ENCODE data around the gene ICAM5.
A peak's percentile ranks its signal among the peaks of the same experiment; 100 is the strongest.

ICAM5 gene

DNA sequence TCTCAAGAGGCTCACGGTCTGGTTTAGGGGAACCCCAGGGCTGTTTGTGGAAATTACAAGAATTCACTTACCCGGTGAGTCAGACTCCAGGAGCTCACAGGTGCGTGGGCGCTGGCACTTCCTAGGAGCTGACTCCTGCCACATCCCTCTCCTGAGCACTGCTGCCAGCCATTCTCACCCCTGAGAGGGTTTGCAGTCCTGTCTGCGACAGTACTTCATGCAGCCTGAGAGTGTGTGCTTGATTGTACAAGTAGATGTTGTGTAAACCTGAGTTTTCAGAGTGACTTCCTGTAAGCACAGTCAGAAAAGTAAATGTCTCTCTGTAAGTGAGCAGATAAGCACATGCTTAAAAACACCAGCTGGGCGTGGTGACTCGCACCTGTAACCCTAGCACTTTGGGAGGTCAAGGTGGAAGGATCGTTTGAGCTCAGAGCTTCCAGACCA, 29.6 kb upstream of the ICAM5 start:
- H3K36me3 ChIP-seq (ENCODE audit: insufficient read depth, insufficient read length, low read length) = peaks cover 47% of the 10 kb centered on the region
- no peaks in the 10 kb centered on the region; the same call in 1 of the 2 replicates for H3K9me3 ChIP-seq (ENCODE audit: insufficient read depth, low read length)
- no peaks in the 10 kb centered on the region for H3K27me3 ChIP-seq (ENCODE audit: insufficient read depth, insufficient read length)
- no peak for DNase-seq (ENCODE audit: low read depth, low spot score)
- no peak overlapping the region for H3K4me3 ChIP-seq (ENCODE audit: insufficient read length, low read depth)
- TF ChIP-seq SUZ12 (IDR thresholded peaks at IDR 0.05; ENCODE audit: extremely low read depth, insufficient read depth, insufficient read length) (no peak), YY1 (IDR thresholded peaks at IDR 0.05; ENCODE audit: insufficient read depth, insufficient read length) (no peak), ZNF274 (IDR thresholded peaks at IDR 0.05; ENCODE audit: low read depth, low read length) (no peak)
- H3K9ac ChIP-seq (ENCODE audit: insufficient read length, low read depth) = no peak overlapping the region
- H3K4me1 ChIP-seq (ENCODE audit: insufficient read depth, insufficient read length) = peaks cover 9% of the 10 kb centered on the region

DNA sequence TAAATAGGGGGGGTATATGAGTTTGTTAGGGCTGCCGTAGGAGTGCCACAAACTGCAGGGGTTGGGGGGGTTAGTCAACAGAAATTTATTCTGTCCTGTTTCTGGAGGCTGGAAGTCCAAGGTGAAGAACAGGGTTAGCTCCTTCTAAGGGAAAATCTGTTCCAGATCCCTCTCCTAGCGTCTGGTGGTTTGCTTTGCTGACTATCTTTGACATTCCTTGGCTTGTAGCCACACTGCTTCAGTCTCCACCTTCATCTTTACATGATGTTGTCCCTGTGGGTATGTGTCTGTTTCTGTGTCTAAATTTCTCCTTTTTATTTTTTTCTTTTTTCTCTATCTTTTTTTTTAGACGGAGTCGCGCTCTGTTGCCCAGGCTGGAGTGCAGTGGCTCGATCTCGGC, 27.0 kb upstream of the ICAM5 start:
- H3K27me3 ChIP-seq (ENCODE audit: insufficient read depth, insufficient read length) = no peaks in the 10 kb centered on the region
- H3K9me3 ChIP-seq (ENCODE audit: insufficient read depth, low read length) = no peaks in the 10 kb centered on the region; the same call in 1 of the 2 replicates
- no peak for DNase-seq (ENCODE audit: low read depth, low spot score)
- H3K9ac ChIP-seq (ENCODE audit: insufficient read length, low read depth) = no peak overlapping the region
- peaks cover 24% of the 10 kb centered on the region for H3K36me3 ChIP-seq (ENCODE audit: insufficient read depth, insufficient read length, low read length)
- H3K4me1 ChIP-seq (ENCODE audit: insufficient read depth, insufficient read length) = peaks cover 9% of the 10 kb centered on the region
- no peak overlapping the region for H3K4me3 ChIP-seq (ENCODE audit: insufficient read length, low read depth)
- TF ChIP-seq YY1 (IDR thresholded peaks at IDR 0.05; ENCODE audit: insufficient read depth, insufficient read length) = no peak
- no peak for TF ChIP-seq ZNF274 (IDR thresholded peaks at IDR 0.05; ENCODE audit: low read depth, low read length)
- TF ChIP-seq SUZ12 (IDR thresholded peaks at IDR 0.05; ENCODE audit: extremely low read depth, insufficient read depth, insufficient read length) = no peak

GRCh38 chr19:10266706-10267105, 23.0 kb upstream of the ICAM5 start:
- Histone ChIP-seq H3K4me1 (ENCODE audit: insufficient read depth, insufficient read length) (peaks cover 11% of the 10 kb centered on the region), H3K4me3 (ENCODE audit: insufficient read length, low read depth) (no peak overlapping the region), H3K9me3 (ENCODE audit: insufficient read depth, low read length) (no peaks in the 10 kb centered on the region), H3K27me3 (ENCODE audit: insufficient read depth, insufficient read length) (peaks cover 13% of the 10 kb centered on the region), H3K9ac (ENCODE audit: insufficient read length, low read depth) (no peak overlapping the region), H3K36me3 (ENCODE audit: insufficient read depth, insufficient read length, low read length) (no peaks in the 10 kb centered on the region)
- TF ChIP-seq ZNF274 (IDR thresholded peaks at IDR 0.05; ENCODE audit: low read depth, low read length) = no peak
- TF ChIP-seq SUZ12 (IDR thresholded peaks at IDR 0.05; ENCODE audit: extremely low read depth, insufficient read depth, insufficient read length) = no peak
- TF ChIP-seq YY1 (IDR thresholded peaks at IDR 0.05; ENCODE audit: insufficient read depth, insufficient read length) = no peak
- no peak for DNase-seq (ENCODE audit: low read depth, low spot score)

GRCh38 chr19:10268071-10268470, 21.7 kb upstream of the ICAM5 start:
- Histone ChIP-seq H3K4me3 (ENCODE audit: insufficient read length, low read depth) (no peak overlapping the region), H3K36me3 (ENCODE audit: insufficient read depth, insufficient read length, low read length) (no peaks in the 10 kb centered on the region), H3K9me3 (ENCODE audit: insufficient read depth, low read length) (no peaks in the 10 kb centered on the region), H3K27me3 (ENCODE audit: insufficient read depth, insufficient read length) (peaks cover 13% of the 10 kb centered on the region), H3K9ac (ENCODE audit: insufficient read length, low read depth) (no peak overlapping the region), H3K4me1 (ENCODE audit: insufficient read depth, insufficient read length) (peaks cover 11% of the 10 kb centered on the region)
- DNase-seq (ENCODE audit: low read depth, low spot score) = no peak
- TF ChIP-seq ZNF274 (IDR thresholded peaks at IDR 0.05; ENCODE audit: low read depth, low read length) (no peak), SUZ12 (IDR thresholded peaks at IDR 0.05; ENCODE audit: extremely low read depth, insufficient read depth, insufficient read length) (no peak), YY1 (IDR thresholded peaks at IDR 0.05; ENCODE audit: insufficient read depth, insufficient read length) (no peak)

DNA sequence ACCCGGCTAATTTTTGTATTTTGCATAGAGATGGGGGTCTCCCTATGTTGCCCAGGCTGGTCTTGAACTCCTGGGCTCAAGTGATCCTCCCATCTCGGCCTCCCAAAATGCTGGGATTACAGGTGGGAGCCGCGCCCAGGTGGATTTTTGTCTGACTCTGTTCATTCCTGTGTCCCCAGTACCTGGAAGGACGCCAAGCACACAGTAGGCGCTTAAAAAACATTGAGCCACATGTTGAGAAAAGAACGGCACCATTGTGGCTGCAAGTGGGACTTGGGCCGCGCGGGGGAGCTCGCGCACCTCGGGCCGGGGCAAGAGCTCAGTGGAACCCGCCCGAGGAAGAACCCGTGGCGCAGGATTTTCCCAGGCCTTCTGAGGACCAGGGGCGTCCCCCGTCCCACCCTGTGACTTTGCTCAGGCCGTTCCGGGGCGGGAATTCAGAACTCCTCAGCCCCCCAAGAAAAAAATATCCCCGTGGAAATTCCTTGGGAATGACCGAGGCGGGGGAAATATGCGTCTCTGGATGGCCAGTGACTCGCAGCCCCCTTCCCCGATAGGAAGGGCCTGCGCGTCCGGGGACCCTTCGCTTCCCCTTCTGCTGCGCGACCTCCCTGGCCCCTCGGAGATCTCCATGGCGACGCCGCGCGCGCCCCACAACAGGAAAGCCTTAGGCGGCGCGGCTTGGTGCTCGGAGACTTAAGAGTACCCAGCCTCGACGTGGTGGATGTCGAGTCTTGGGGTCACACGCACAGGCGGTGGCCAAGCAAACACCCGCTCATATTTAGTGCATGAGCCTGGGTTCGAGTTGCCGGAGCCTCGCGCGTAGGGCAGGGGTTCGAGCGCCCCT, 20.2 kb upstream of the ICAM5 start:
- TF ChIP-seq YY1 (IDR thresholded peaks at IDR 0.05; ENCODE audit: insufficient read depth, insufficient read length) (no peak), ZNF274 (IDR thresholded peaks at IDR 0.05; ENCODE audit: low read depth, low read length) (no peak), SUZ12 (IDR thresholded peaks at IDR 0.05; ENCODE audit: extremely low read depth, insufficient read depth, insufficient read length) (no peak)
- Histone ChIP-seq H3K4me1 (ENCODE audit: insufficient read depth, insufficient read length) (peaks cover 11% of the 10 kb centered on the region), H3K9me3 (ENCODE audit: insufficient read depth, low read length) (no peaks in the 10 kb centered on the region), H3K27me3 (ENCODE audit: insufficient read depth, insufficient read length) (peaks cover 13% of the 10 kb centered on the region), H3K4me3 (ENCODE audit: insufficient read length, low read depth) (peak overlapping the region; percentile 41), H3K36me3 (ENCODE audit: insufficient read depth, insufficient read length, low read length) (peaks cover 1% of the 10 kb centered on the region), H3K9ac (ENCODE audit: insufficient read length, low read depth) (peak overlapping the region; percentile 62)
- no peak for DNase-seq (ENCODE audit: low read depth, low spot score)

GRCh38 chr19:10270180-10270615, 19.6 kb upstream of the ICAM5 start:
- Histone ChIP-seq H3K36me3 (ENCODE audit: insufficient read depth, insufficient read length, low read length) (peaks cover 6% of the 10 kb centered on the region), H3K4me3 (ENCODE audit: insufficient read length, low read depth) (peak overlapping the region; percentile 41), H3K9me3 (ENCODE audit: insufficient read depth, low read length) (no peaks in the 10 kb centered on the region), H3K27me3 (ENCODE audit: insufficient read depth, insufficient read length) (peaks cover 13% of the 10 kb centered on the region), H3K4me1 (ENCODE audit: insufficient read depth, insufficient read length) (peaks cover 11% of the 10 kb centered on the region), H3K9ac (ENCODE audit: insufficient read length, low read depth) (peak overlapping the region; percentile 62)
- DNase-seq (ENCODE audit: low read depth, low spot score) = no peak
- TF ChIP-seq YY1 (IDR thresholded peaks at IDR 0.05; ENCODE audit: insufficient read depth, insufficient read length) (no peak), SUZ12 (IDR thresholded peaks at IDR 0.05; ENCODE audit: extremely low read depth, insufficient read depth, insufficient read length) (no peak), ZNF274 (IDR thresholded peaks at IDR 0.05; ENCODE audit: low read depth, low read length) (no peak)

DNA sequence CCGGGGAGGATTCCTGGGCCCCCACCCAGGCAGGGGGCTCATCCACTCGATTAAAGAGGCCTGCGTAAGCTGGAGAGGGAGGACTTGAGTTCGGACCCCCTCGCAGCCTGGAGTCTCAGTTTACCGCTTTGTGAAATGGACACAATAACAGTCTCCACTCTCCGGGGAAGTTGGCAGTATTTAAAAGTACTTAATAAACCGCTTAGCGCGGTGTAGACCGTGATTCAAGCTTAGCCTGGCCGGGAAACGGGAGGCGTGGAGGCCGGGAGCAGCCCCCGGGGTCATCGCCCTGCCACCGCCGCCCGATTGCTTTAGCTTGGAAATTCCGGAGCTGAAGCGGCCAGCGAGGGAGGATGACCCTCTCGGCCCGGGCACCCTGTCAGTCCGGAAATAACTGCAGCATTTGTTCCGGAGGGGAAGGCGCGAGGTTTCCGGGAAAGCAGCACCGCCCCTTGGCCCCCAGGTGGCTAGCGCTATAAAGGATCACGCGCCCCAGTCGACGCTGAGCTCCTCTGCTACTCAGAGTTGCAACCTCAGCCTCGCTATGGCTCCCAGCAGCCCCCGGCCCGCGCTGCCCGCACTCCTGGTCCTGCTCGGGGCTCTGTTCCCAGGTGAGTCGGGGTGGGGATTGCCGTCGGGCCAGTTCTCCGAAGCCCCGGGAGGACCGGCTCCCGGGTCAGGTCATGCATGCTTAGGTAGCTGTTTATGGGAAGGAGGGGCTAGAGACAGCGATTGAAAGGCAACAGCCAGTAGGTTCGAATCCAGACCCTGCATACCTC, 18.9 kb upstream of the ICAM5 start, which contains the start of gene ICAM1:
Gene ICAM1 (plus strand): TSS at position 505 of the 779 bp plus-strand sequence. CDS start 40 bp downstream, at position 545.
- peaks cover 6% of the 10 kb centered on the region for H3K36me3 ChIP-seq (ENCODE audit: insufficient read depth, insufficient read length, low read length)
- DNase-seq (ENCODE audit: low read depth, low spot score) = no peak
- H3K27me3 ChIP-seq (ENCODE audit: insufficient read depth, insufficient read length) = peaks cover 13% of the 10 kb centered on the region
- TF ChIP-seq YY1 (IDR thresholded peaks at IDR 0.05; ENCODE audit: insufficient read depth, insufficient read length) (no peak), ZNF274 (IDR thresholded peaks at IDR 0.05; ENCODE audit: low read depth, low read length) (no peak), SUZ12 (IDR thresholded peaks at IDR 0.05; ENCODE audit: extremely low read depth, insufficient read depth, insufficient read length) (no peak)
- no peaks in the 10 kb centered on the region for H3K9me3 ChIP-seq (ENCODE audit: insufficient read depth, low read length)
- H3K9ac ChIP-seq (ENCODE audit: insufficient read length, low read depth) = peak within 1 kb of the TSS; percentile 62
- H3K4me1 ChIP-seq (ENCODE audit: insufficient read depth, insufficient read length) = peaks cover 11% of the 10 kb centered on the region
- peak within 1 kb of the TSS; percentile 41 for H3K4me3 ChIP-seq (ENCODE audit: insufficient read length, low read depth)

Data from NT2/D1 (cell line).